HG02678 (cell line): ENCODE results near the gene TRANK1.
"Not testable (repeated sequence)": the region's sequence is repeated elsewhere in the genome, so short reads cannot be mapped to it uniquely, and the experiment has no call there.

Experiments used
- ATAC-seq: cut with Tn5 transposase; IDR thresholded peaks from one replicate; pipeline ENCODE4 v1.9.1; 2021; ENCODE audit warnings: mild to moderate bottlenecking, moderate library complexity; ENCODE audit not compliant: unreplicated experiment

TRANK1 gene

DNA sequence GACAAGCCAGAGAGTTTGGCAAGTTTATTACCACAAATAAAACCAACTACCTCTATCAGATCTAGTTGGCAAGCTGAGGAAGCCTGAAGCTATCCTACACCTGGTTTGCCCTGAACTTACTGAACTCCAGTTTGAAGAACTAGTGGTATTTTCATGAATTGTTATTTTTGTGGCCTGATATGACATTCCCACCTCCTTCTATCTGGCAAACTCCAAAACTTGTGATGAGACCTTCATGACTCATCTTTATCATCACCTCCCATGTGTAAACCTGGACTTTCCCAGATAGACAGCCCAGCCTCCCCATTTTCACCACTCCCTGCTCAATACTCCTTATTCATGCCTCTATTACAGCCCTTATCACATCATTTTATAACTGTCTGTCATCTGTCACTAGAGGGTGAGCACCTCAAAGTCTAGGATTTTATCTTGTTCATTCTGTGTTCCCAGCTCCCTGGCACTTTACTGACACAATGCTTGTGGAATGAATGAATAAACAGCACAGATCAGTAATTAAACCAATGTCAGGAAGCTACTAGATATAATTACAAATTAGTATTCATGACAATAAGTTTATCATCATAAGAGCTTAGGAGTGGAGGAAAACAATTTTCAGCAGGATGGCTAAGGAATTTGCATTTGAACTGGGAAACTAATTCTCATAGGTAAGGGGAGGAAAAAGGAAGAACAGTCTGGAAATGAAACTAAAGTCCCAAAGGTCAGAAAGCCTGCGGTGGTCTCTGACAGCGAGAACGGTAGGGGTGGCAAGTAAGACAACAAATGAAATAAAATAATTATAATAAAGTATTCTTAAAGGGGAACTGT lies 13.2 kb upstream of the TRANK1 start:
- ATAC-seq = no peak

DNA sequence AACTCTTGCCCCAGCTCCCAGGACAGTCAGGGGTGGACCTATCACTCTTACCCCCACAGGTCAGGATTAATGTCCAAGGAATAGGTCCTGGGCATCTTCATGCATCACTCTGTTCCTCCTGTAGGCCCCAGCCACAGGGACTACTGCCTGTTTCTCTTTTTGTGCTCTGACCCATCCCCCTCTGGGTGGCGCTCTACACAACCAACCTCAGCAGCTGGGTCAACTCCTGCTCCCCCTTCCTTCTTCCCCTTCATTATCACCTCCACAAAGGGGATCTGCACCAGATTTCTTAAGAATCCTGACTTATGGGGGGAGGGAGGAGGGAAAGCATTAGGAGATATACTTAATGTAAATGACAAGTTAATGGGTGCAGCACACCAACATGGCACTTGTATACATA lies 12.2 kb upstream of the TRANK1 start:
- no peak for ATAC-seq

DNA sequence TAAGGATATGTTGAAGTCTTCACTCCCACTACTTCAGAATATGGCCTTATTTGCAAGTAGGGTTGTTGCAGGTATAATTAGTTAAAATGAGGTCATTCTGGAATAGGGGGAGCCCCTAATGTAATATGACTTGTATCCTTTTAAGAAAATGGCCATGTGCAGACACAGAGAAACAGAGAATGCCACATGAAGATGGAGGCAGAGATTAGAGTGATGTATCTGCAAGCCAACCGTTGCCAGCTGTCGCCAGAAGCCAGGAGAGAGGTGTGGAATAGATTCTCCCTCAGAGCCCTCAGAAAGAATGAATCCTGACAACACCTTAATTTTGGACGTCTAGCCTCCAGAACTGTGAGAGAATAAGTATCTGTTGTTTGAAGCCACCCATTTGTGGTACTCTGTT lies 11.3 kb upstream of the TRANK1 start:
- ATAC-seq = no peak

DNA sequence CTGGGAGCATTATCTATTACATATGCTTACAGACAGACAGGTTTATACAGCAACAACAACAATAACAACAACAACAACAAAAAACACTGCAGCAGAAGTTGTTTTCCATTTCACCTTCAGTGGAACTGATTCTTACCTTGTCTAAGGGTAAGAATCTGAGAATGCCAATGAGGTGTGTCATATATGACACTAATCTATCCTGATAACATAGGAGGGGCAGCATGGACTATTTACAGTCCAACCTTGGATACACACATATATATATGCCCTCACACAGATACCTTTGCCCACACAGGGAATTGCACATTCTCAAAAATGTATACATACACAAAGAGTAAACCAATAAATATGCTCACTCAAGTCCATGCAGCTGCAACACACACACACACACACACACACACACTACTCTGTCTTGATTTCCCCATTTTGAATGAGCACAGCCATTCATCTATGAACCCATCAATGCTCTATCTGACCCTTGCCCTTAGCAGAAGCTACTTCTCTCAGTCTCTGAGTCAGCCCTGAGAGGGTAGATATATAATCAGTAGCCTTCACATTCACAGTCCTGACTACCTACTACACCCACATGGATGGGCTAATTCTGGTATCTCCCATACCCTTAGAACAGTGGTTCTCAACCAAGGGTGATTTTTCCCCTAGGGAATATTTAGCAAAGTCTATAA lies 9.7 kb upstream of the TRANK1 start:
- ATAC-seq = no peak

DNA sequence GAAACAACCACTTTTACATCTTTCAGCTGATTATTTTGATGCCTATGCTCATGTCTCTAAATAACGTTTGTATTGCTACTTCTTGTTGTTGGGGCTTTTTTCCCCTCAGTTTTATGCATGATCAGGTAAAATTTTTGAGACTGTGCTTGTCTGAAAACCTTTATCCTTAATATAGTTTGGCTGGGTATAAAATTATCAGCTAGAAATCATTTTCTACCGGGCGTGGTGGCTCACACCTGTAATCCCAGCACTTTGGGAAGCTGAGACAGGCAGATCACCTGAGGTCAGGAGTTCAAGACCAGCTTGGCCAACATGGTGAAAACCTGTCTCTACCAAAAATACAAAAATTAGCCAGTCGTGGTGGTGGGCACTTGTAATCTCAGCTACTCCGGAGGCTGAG lies 3.0 kb upstream of the TRANK1 start:
- ATAC-seq = not testable (repeated sequence)

DNA sequence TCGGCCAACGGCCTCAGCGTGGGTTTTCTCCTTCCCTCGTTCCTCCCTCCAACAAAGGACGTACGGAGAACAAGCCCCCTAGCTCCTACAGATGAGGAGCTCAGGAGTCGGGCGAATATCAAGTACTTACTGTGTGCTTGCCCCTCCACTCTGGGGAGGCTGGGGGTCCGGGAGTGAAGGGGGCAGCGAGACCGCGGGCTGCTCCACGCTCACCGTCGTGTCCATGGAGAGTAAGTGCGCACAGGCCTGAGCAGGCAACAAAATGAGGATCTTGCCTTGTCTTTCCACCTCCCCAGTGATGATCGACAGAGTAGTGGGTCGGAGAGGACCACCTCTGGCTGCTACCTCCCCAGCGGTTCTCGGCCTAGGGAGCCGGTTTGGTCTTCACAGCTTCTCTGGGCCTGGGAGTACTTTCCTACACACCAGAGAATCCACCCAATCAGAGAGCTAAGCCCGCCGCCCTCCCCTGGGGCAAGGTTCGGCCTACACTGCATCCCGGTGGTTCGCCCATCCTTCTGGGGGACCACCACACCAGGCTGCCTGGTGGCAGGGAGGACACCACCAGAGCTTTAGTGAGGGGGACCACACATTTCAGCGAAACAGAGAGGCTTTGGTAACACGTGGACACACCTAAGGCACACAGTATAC lies 603 bp upstream of the TRANK1 start:
- no peak for ATAC-seq

DNA sequence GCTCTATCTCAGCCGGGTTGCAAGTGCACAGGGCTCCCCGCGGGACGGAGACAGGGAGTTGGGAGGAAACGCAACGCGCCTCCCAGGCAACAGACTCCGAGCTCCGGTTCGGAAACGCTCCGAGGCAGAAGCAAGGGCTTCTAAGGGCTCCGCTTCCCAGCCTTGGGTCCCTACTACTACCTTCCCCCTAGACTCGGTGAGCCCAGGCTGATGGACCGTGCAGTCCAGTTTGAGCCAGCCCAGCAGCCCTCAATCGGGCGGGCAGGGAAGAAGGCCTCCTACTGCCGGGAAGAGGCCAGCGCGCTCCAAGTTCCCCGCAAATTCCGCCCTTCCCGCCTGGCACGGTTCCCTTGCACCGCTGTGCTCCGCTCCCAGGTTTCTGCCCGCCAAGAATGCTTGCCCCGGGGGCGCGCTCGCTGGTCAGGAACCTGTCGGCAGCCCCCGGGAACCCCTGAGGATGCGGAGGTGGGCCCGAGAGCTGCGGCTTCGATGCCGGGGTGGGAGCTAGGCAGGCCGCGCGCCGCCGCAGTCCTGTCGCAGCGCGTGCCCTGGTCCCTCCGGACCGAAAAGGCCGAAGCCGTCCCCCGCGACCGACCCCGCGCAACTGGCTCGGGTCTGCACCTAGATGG lies 728 bp downstream of the TRANK1 start:
- peak; percentile 44 for ATAC-seq

DNA sequence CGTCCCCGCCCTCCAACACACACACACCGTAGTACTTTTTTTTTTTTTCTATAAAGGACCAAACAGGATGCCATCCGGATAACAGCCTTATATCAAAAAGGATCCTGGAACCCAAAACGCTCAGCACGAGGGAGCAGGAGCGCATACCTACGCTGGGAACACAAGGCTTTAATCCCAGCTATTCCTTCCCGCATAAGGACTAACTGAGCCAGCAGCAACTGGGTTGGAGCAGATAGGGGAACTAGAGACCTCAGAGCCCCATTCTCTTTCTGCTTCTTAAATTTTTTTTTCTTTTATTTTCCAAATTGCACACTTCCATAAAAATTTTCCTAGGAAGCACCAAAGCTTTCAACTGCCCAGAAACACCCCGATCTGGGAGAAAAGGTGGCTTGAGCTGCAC lies 1.3 kb downstream of the TRANK1 start:
- ATAC-seq = no peak

DNA sequence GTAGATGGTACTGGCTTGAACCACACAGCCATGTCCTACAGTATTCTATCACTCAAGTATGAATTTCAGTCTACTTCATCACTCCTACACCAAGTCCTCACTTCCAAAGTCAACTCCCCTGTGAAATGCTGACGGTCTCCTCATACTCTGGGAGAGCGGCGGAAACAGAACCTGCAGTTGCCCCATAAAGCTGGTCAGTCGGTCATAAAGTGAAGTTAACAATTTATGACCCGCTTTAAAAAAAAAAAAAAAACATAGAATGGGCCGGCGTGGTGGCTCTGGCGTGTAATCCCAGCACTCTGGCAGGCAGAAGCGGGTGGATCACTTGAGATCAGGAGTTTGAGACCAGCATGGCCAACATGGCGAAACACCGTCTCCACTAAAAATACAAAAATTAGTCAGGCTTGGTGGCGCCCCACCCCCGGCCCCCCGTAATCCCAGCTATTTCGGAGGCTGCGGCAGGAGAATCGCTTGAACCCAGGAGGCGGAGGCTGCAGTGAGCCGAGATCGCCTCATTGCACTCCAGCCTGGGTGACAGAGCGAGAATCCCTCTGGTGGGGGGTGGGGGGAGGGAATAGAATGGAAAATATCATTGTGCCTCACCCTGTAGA lies 2.1 kb downstream of the TRANK1 start:
- no peak for ATAC-seq

DNA sequence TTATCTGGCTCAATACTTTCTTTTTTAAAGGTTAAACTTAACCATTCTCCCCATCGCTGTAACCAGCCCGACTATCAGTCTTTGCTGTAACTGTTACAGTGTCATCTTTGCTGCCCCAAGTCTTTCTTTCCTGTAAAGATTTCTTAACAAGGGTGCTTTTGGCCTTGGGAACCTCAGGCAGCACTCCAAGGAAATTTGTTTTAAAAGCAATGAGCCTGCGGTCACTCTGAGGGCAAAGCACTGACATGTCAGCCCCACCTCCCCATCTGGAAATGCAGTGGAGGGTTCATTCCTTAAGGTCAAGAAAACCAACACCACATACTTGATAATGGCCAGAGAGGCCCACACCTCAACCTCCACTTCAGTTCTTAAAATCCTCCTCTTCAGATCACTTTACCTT lies 3.2 kb downstream of the TRANK1 start:
- no peak for ATAC-seq

DNA sequence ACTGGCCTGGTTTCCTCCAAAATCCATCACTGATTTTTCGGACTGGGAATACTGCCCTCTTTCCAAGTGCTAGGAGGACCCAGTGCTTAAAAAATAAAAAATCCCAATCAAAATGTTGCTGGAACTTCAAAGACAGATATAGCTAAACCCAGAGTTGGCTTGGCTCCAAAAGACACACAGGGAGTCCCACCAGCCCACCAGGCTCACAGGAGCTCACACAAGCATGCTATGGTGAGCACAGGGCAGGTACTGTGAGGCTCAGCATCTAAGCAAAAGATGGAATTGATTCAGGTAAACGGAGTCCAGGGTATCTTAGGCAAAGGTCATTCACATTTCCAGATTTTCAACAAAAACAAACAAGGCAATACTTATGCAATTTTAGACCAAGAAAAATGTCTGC lies 3.7 kb downstream of the TRANK1 start:
- no peak for ATAC-seq

DNA sequence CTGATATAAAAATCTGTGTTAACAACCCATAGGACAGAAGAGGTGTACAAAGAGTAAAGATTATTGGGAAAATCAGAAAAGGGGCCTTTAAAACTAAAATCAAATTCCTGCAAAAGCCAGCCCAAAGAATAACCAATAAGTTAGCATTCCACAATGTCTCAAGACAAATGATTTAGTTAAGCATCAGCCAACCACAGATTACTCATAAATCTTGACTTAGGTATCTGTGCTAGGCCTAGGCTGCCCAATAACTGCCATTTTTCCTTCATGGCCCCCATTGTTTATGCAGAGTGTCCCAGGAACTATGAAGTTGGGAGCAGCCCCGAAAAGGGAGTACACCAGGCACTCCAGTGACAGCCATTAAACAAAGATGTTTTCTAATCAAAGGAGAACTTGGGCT lies 7.4 kb downstream of the TRANK1 start:
- no peak for ATAC-seq

DNA sequence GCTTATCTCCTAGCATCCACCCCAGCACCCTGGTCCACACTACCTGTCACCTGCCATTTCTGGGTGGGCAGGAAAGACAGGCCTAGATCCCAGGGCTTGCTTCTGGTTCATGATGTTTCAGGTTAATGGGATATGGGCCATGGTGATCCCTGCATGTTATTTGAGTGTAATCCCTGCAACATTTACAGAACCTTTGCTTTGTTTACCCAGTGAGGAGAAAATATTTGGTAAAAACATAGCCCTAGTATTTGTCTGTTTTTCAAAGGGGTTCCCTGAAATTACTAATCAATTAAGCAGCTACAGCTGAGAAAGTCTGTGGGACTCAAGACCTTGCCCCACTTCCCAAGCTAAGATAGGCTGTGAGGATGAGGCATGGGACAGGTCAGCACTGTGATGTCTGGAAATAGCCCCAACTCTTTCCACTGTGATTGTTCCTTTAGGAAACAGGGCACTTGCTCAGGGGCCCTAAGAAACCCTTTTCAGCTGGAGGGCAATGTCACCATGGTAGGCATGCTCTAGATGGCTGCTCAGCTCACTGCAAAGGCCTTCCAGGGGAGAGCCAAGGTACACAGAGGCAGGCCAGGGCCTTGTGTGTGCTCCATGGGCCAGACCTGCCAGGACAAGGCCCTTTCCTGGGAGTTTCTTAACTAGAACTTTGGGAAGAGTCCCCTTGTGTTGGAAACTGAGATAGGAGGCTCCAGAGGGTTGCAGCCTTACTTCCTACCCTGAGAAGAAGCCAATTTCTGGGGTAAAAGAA lies 11.1 kb downstream of the TRANK1 start:
- ATAC-seq = no peak

DNA sequence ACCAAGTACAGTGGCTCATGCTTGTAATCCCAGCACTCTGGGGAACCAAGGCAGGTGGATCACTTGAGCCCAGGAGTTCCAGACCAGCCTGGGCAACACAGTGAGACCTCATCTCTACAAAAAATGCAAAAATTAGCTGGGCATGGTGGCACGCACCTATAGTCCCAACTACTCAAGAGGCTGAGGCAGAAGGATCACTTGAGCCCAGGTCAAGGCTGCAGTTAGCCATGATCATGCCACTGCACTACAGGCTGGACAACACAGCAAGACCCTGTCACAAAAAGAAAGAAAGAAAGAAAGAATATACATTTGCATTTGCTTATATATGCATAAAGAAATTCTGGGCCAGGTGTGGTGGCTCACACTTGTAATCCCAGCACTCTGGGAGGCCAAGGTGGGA lies 13.4 kb downstream of the TRANK1 start:
- ATAC-seq = not testable (repeated sequence)

DNA sequence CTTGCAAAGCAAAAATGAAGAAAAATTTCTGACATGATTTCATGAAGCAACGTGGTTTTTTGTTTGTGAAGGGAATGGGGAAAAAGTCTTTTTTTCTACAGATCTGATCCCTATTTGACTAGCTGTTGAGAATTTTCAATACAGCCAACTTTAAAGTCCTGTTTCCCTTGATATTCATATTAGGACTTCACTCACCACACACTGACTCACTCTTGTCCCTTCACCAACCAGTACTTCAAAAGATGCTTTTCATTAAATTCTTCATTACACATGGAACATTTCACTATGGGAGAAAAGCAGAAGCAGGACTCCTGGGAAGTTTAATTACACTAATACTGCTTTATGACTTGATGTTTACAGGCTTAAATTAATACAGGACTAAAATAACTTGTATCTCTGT lies 16.6 kb downstream of the TRANK1 start:
- no peak for ATAC-seq

DNA sequence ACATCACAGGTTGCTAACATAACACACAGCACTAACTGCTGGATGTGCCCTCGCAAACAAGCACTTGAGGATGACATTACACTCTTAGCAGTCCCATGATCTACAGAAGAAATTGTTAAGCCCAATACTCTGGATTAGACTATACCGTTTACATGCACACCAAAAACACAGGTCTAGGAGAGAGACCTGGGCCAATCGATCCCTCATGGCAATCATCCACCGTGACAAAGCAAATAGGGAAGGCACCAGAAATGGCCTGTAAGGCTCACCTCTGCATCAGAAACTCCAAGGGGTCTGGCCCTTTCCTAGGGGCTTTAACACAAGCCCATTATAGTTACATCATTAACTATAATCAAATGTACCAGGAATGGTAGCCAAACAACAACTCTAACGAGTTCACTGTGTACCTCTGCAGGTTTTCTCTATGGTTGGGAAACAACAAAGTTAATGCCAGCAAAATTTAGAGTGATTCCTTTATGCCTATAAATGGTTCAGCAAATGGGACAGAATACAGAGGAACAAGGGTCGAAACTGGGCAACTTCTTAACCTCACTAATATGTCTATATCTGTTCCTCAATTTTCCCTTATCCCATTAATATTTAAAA lies 18.5 kb downstream of the TRANK1 start:
- ATAC-seq = no peak

DNA sequence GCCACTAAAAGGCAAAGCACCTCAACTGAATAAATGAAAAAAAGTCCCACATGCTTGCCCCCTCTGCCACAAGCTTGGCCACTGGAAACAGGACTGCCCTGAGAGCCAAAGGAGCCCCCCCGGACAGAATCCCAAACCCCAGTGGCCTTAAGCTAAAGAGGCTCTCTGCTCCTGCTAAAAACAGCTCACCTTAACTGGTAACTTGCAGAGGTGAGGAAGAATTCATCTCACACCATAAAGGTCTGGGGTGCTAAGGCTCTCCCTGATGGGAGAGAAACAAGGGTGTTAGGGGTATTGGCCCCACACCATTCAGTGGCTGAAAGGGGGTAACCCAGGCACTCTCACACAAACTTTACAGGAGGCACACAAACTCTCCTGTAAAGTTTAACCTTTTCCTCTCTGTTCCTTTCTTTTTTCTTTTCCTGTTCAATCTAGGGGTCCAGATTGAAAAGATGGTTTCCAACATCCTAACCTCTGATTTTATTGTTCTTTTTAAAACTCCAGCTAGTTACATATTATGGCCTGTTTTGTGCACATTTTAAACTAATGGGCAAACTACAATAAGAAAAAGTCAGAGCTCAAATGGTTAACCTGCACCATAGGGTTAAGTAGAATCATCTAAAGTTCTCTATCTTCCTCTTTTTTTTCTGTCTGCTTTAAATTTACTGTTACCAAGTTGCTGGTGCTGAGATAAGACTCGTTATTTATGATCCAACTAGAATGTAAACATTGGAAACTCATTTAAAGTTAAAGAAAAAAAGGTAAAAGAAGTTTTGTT lies 19.9 kb downstream of the TRANK1 start:
- ATAC-seq = no peak

DNA sequence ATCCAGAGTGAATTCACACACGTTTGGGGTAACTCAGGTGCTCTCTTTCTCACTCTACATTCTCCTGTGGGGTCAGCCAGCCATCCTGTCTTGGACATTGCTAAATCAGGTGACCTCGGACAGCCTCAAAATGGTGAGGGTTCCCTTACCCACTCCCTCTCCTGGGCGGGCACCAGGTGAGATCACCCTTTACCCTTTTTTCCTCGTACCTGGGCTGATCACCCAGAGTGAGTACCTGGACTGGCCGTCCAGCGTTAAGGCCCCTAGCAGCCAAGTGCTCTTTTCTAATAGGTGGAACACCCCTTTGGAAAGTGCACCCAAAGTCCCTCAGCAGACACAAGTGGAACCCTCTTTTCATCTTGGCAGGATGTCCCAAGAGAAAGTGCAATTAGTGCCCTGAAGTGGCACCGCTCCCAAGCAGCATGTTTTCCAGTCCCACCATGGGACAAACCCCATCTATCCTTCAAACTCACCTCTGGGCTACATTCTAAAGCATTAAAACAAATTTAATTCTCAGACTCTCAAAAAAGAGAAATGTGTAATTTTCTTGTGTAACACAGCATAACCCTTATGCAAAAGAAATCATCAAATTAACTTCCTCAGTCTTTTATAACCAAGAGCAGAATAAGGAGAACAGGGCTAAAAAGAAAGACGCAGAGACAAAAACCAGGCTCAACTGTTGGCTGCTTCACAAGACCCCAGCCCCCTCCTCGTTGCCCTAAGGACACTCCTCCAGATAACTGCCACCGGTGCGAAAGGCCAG lies 20.7 kb downstream of the TRANK1 start:
- no peak for ATAC-seq
